HG03175 (cell line): ENCODE results near the gene KIF16B.
"Not testable (repeated sequence)": the region's sequence is repeated elsewhere in the genome, so short reads cannot be mapped to it uniquely, and the experiment has no call there.

ENCODE experiments used
- ATAC-seq: cut with Tn5 transposase; IDR thresholded peaks from one replicate; pipeline ENCODE4 v1.9.1; 2021; ENCODE audit warnings: mild to moderate bottlenecking, moderate library complexity; ENCODE audit not compliant: unreplicated experiment

KIF16B gene

DNA sequence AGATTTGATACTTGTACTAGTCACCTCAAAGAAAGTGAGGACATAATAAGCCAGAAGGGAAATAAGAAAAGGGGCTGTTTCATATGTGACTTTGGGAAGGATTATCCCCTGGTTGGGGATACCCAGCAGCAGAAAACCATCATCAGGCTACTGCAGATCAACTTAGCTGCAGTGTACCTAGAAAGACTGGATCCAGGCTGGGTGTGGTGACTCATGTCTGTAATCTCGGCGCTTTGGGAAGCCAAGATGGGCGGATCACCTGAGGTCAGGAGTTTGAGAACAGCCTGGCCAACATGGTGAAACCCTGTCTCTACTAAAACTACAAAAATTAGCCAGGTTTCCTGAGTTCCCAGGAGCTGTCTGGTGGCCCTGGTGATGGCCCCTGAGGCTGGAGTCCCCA, 23.2 kb upstream of the KIF16B start:
- not testable (repeated sequence) for ATAC-seq

DNA sequence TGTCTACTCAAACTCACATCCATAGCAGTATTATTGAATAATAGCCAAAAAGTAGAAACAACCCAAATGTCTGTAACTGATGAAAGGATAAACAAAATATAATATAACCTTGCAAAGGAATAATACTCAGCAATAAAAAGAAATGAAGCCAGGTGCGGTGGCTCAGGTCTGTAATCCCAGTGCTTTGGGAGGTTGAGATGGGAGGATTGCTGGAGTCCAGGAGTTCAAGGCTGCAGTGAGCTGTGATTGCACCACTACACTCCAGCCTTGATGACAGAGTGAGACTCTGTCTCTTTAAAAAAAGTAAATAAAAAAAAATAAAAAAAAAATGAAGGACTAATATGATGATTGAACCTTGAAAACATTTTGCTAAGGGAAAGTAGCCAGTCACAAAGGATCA, 22.1 kb upstream of the KIF16B start:
- no peak for ATAC-seq

DNA sequence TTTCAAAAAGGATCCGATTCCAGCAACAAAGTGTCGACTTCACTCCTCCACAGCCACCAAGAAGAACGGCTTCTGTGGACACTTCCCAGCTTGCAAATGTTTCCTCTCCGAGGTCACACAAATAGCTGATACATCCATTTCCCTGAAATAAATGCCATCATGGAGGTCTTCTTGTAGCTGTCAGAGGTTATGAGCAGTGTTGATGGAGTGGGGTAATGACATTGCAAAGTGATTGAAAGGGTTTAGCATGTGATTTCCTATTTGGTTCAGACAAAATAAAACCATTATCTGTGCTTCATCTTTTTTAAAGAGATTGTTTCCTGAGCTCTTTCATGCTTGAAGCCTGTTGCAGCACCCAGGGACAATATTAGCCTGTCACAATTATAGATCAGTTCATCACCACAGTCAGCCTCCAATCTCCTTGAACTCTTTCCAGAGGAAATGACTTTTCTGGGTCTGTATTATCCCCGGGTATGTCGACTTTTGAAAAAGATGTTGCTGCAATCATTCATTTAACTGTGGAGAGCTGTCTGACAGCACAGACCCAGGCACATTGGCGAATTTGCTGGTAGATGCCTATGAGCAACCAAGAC, 16.9 kb upstream of the KIF16B start:
- no peak for ATAC-seq

DNA sequence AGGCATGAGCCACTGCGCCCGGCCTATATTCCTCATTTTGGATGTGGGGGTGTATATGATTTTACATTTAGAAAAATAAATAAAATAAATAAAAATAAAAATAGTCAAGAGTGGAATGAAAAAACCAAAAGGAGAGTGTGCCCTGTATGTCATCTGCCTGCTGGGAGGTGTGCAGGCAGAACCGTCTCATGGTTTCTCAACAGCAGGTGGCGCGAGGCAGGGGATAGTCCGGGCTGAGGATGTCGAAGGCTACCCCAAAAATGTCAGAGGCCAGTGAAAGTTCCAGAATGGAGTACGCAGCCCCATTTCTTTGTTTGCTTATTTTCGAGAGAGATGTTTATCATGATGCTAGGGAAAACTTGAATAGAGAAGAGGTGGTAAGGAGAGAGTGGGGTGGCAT, 16.4 kb upstream of the KIF16B start:
- ATAC-seq = no peak

DNA sequence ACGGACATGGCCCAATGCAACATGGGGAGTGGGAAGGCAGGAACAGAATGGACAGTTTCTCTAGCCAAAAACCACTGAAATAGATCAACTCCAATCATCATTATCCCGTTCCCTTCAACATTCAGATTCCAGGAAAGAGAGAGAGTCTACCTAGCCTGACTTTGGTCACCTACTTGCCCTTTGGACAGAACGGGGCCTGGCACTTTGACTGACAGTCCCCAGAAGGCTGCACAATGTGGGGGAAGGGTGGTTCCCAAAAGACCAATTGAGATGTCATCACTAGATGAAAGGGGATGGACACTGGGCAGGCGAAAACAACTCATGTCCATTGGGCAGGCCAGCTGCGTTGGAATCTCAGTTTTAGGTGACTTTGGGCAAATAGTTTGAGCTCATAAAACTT, 15.0 kb upstream of the KIF16B start:
- no peak for ATAC-seq

DNA sequence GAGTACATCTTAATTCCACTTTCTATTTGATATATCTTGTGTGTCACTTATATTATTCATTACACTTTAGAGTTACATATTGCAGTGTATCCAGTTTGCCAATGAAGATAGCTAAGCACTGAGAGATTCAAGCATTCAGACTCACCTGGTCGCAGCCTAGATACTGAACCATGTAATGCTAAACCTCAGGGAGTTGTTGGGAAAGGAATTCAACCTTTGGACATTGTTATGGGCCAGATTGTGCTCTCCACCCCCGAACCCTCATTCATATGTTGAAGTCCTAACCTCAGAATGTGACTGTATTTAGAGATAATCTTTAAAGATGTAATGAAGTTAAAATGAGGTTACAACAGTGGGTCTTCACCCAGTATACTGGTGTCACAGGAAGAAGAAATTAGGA, 13.8 kb upstream of the KIF16B start:
- ATAC-seq = no peak

DNA sequence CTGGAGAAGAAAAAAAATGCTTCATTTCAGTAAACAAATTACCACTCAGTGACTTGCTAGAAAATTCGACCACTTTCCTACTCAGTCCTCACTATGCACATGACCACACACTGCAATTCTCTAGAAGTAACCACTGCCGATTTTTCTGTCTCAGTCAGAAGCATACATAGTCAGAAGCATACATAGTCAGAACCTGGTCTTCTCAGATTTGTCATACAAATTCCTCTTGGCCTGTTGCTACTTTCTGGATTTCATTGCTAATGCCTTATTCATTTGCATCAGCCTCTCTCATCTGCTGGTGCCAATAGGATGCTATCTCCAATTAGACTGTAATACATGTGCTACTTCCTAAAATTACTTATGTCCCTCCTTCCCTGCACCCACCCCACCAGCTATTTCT, 10.2 kb upstream of the KIF16B start:
- ATAC-seq = no peak

DNA sequence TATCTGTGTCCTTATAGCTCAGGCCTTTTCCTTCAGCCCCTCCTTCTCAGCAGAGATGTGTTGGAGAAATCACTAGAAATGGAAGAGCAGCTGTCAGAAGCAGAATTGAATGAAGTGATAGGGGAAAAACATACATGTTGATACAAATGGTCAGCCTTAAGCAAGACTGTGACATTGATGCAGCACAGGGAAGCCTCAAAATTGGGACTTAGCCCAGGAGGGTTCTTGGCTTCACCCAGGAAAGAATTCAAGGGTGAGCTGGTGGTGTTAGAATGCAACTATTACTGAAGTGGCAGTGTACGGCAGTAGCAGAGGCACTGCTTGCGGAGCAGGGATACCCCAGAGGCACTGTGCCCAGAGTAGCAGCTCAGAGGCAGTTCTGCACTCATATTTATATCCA, 8.0 kb upstream of the KIF16B start:
- no peak for ATAC-seq

DNA sequence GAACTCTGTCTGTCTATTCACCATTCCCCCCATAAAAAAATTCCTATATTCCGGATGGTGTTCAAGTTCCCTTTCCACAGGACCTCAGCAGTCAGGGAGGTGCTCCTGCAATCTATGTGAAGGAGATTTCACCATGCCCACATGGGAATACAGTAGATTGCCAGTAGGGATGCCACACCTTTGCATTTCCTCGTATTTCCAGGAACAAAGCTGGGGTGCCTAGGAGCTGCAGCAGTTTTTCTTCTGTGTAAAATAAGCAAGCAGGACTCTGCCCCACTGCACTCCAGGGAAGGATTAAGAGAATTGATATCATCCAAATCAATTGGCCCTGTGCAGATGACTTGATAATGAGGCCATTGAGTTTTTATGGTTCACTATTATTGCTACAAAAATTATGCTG, 7.4 kb upstream of the KIF16B start:
- no peak for ATAC-seq

DNA sequence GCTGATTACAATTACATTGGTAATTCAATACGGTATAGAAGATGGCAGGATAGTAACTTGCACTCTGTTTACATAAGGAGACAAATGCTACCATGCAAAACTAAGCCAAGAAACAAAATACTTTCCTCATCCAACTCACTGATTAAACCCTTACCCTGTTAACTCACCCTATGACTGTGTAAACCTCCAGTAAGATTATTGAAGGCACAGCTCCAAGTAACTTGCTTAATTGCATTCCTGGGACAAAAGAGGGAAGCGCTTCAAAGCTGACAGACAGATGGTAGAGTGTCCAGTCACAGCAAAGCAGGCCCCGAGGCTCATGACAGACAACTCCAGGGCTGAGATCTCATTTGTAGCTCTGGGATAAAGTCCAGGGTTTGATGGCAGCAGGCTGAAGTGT, 6.9 kb upstream of the KIF16B start:
- ATAC-seq = no peak

DNA sequence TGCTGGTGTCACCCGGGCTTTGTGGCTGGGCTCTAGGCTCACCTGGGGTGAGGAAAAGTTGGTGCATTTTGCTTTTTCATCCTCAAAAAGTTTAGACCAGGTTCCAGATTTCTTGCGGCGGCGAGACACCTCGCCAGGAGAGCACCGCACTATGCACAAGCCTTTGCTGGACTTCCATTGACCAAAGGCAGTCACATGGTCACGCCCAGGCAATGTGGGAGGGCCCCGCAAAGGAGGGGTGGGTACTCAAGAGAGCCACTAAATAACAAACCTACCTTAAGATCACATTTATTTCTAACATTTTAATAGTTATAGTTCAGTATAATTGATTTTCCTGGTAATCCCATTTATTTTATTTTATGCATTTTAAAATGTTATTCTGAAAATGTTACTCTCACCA, 3.0 kb upstream of the KIF16B start:
- no peak for ATAC-seq

DNA sequence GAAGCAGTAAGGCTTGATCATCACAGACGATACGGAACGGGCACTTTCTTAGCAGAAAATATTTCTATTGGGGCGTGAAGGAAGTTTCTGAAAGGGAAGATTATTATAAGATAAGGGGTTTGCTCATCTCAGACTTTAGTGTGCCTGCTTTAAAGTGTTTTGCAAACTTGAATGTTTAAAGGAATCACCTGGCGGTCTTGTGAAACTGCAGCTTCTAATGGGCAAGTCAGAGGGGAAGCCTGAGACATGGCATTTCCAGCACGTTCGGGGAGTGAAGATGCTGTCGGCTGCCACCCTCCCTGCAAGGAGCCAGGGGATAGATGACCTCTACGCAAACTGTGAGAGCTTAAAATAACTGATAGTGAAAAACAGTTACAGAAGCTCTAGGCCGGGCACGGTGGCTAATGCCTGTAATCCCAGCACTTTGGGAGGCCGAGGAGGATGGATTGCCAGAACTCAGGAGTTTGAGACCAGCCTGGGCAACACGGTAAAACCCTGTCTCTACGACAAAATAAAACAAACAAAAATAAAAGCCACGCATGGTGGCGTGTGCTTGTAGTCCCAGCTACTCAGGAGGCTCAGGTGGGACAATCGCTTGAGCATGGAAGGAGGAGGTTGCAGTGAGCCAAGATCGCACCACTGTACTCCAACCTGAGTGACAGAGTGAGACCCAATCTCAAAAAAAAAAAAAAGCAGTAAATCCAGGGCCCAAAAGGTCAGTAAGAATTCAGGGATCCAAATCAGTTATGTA, 2.3 kb upstream of the KIF16B start:
- peak; percentile 1 for ATAC-seq

DNA sequence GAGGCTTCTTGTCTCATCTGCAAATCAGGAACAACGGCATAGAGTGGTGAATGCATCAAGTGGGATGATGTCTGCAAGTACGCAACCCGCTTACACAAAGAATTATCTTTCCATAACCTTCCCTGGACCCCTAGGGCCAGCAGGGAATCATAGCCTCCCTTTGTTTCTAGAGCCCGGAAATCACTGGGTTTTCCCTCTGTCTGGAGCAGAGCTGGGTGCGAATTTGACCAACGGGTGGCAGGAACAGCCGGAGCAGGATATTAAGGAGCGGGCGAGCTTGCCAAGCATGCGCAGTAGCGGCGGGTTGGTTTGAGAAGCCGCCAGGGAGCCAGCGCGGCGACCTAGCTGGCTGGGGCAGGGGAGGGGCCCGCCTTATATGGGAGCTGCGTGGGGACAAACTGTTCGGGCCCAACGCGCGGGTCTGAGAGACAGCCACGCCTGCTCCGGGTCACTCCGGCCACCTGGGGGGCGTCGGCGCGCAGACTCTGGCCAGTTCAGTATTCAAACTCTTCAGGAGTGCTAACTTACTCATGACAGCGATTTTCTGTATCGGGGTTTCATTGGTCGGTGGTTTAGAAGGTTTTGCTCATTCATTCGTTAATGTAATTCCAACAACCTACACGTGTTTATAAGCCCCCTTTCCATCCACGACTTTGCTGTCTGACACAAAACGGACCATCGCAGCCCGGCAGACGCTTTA, 1.6 kb upstream of the KIF16B start:
- ATAC-seq = peak; percentile 56

DNA sequence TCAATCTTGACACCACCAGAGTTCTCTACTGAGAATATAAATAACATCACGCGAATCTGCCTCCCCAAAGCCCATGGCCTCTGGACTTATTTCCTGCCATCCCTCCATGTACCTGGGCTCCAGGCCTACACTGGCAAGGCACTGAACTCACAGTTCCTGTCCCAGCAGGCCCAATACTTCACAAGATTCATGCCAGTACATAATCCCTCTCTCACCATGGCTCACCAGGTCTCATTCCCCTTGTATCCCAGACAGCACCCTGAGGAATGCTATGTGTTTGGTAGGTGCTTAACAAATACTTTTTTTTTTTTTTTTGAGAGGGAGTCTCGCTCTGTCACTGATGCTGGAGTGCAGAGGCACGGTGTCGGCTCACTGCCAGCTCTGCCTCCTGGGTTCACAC, 1.9 kb downstream of the KIF16B start:
- no peak for ATAC-seq

DNA sequence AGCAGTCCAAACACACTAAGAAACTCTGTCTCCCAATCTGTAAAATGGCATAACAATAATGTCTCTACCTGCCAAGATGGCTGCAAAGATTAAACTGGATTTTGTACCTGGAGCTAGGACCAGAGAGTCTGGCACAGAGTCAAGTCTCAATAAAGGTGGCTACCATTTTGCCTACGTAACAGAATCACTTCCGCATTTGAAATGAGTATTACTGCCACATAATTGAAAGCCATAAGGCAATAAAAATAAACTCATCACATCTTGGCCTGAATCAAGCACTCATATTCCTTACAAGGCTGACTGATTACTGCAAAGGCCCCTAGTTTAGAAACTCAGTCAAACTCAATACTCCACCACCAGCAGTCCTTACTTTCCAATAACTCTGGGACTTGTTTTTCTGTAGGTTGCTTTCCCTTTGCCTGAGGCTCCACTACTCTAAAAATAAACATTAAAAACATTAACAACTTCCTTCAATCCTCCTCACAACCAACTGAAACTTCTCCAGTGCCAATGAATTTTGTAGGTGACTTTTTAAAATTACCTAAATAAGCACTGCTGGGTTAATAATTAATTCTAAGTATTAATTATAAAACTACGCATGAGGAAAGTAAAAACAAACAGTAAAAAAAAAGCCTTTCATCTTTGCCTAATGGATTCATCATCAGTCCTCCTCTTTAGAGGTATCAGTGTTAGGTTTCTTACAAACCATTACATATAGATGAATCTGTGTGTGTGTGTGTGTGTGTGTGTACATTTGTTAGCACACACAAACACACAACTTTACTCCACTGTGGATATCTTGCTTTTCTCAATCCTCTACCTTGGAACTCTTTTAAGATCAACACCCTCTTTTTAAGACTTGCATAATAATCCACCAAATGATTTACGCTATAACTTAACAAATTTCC, 3.7 kb downstream of the KIF16B start:
- ATAC-seq = no peak

DNA sequence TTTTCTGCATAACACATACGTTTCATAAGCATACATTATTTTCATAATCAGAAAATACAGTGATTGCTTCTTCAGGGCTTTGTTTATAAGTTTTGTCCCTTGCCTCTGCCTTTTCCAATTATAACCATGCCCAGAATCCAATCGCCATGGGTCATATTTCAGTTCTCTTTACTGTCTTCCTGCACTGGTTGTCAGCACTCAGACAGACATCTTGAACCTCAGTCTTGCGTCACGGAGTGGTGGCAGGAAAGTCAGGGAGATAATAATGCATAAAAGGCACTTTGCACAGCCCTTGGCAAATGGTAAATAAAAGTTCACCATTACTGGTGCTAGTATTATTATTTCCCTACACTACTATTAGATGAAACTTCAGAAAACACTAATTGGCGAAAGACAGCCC, 7.2 kb downstream of the KIF16B start:
- ATAC-seq = no peak

DNA sequence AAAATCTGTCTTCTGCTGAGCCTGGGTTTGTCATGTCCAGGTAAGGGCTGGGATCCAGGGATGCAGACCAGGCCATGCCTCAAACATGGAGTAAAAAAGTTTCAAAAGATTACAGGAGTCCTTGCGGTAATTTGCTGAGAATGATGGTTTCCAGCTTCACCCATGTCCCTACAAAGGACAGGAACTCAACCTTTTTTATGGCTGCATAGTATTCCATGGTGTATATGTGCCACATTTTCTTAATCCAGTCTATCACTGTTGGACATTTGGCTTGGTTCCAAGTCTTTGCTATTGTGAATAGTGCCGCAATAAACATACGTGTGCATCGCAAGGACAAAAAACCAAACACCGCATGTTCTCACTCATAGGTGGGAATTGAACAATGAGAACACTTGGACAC, 9.2 kb downstream of the KIF16B start:
- not testable (repeated sequence) for ATAC-seq

DNA sequence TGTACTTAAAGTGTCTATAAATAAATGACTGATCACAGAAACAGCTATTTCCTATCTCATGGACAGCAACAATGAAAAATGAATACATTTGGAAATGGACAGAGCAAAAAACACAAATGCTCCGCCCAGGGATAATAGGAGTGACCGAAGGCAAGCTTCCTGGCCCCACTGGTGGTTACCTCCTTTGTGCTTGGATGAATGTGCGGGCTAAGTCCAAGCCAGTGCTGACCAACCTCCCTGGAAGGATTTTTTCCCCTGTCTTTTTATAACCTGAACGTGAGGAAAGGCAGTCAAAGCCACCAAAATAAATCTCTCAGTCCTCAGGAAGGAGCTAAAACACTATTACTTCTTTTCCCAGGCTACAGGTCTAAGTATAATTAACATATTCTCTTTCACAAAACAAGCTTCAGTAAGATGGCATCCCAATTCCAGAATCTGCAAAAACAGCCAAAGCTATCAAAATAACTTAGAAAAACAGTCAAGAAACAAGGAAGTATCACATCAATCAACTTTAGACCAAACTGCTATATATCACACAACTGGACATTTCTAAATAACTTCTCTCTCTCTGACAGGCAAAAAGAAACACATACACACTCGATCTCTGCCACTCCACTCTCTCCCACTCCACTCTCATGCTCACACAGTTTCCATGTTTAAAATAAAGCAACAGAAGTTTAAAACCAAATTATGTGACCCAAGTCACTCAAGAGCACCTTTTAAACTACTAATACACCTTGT, 10.0 kb downstream of the KIF16B start:
- ATAC-seq = no peak

DNA sequence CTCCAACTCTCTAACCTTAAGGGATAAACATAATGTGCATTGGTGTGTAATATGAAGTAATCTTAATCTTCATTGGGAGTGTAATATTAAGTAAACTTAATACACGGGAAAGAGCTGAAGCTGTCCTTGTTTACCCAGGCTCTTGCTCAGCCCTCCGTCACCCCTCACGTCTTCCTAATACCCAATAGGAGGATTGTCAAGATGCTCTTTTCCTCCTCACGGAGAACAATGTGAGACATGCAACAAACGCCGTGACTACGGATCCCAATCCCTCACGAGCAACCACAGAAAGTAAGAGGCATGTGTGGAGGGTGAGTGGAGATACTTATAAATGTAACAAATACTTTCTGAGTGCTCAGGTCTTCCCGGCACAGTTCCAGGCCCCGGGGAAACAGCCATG, 11.0 kb downstream of the KIF16B start:
- no peak for ATAC-seq

DNA sequence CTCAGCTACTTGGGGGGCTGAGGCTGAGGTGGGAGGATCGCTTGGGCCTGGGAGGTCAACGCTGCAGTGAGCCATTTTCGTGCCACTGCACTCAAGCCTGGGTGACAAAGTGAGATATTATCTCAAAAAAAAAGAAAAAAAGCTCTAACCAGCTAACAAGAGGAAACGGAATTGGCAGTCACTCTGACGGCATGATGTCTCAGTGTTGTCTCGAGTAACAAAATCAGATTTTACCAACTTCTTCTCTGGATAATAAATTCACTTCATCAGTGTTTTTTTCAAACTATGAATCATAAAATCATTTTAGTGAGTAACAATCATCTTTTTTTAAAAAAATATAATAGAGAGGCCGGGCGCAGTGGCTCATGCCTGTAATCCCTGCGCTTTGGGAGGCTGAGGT, 12.6 kb downstream of the KIF16B start:
- no peak for ATAC-seq

DNA sequence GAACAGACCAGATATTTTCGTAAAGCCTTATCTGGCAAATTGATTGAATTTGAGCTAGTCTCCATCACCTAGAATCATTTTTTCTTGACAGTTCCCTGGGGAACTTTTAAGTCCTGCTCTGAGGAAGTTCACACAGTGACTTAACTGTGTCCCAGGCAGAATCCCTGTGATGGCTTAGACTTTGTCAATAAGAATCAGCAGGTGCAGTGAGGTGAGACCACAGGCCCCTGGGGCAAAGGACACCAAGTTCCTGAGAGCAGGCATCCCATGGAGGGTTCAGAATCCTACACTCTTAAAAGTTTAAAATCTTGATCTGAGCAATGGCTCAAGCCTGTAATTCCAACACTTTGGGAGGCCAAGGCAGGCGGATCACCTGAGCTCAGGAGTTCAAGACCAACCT, 13.0 kb downstream of the KIF16B start:
- ATAC-seq = no peak
